HEK293 (cell line): Measurements from ENCODE around the gene CCDC50.

Experiments used
- CTCF ChIP-seq: fragments of 450-650 bp; formaldehyde crosslinking; IDR thresholded peaks from 2 replicates; pipeline ENCODE4 v1.5.1; 2016; ENCODE audit warnings: missing biosample characterization, missing genetic modification characterization
- KLF1 ChIP-seq: fragments of 450-650 bp; formaldehyde crosslinking; IDR thresholded peaks from 2 replicates; pipeline ENCODE4 v1.5.1; 2016; ENCODE audit warnings: missing biosample characterization, missing genetic modification characterization
- MEIS1 ChIP-seq: sonication (generic); formaldehyde crosslinking; IDR thresholded peaks from 2 replicates; pipeline ENCODE4 v1.8.1; 2022; ENCODE audit warnings: missing genetic modification reagents, mild to moderate bottlenecking, borderline replicate concordance
- ZBTB7A ChIP-seq: fragments of 450-650 bp; formaldehyde crosslinking; IDR thresholded peaks from 2 replicates; pipeline ENCODE4 v1.5.1; 2016; ENCODE audit warnings: low read depth, missing biosample characterization, missing genetic modification characterization
- ZNF214 ChIP-seq: fragments of 450-650 bp; formaldehyde crosslinking; IDR thresholded peaks from 2 replicates; pipeline ENCODE4 v1.5.1; 2017; ENCODE audit warnings: missing biosample characterization, mild to moderate bottlenecking, missing genetic modification characterization, borderline replicate concordance
- ZNF280C ChIP-seq: fragments of 450-650 bp; formaldehyde crosslinking; IDR thresholded peaks from 2 replicates; pipeline ENCODE4 v1.5.1; 2016; ENCODE audit warnings: missing biosample characterization, missing genetic modification characterization
- ZNF423 ChIP-seq: fragments of 450-650 bp; formaldehyde crosslinking; IDR thresholded peaks from 2 replicates; pipeline ENCODE4 v1.5.1; 2016; ENCODE audit warnings: missing biosample characterization, missing genetic modification characterization
- ZNF660 ChIP-seq: fragments of 450-650 bp; IDR thresholded peaks from 2 replicates; pipeline ENCODE4 v1.5.1; 2018; ENCODE audit warnings: missing biosample characterization, mild to moderate bottlenecking, missing genetic modification characterization
- TF ChIP-seq, protein P1 (sequence below): fragments of 450-650 bp; formaldehyde crosslinking; IDR thresholded peaks from 2 replicates; pipeline ENCODE4 v1.5.1; 2016; ENCODE audit warnings: missing biosample characterization, missing genetic modification characterization
- TF ChIP-seq, protein P2 (sequence below): fragments of 450-650 bp; formaldehyde crosslinking; IDR thresholded peaks from 2 replicates; pipeline ENCODE4 v1.5.1; 2017; ENCODE audit warnings: missing biosample characterization, mild to moderate bottlenecking, missing genetic modification characterization, moderate library complexity

DNA sequence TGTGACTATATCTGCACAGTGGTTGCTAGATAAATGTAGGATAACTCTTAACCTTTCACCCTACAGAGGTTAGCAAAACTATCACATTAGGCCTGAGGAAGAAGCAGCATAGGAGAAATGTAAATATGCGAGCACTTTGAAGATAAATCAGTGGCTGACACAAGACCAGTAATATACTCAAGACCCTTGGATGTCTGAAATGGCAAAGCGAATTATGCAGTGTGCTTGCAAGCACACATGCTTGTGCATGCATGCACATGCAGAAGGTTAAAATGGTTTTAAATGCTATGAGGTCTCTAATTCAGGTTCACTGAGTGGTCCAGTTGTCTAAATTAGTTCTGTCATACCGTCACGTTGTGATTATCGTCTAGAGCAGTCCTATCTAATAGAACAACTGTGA is 14.7 kb downstream of the CCDC50 start:
- TF ChIP-seq ZNF280C (tag by site-specific recombination): no peak
- no peak for TF ChIP-seq MEIS1 (CRISPR knock-in tag)
- TF ChIP-seq ZBTB7A (tag by site-specific recombination): no peak
- TF ChIP-seq CTCF: no peak
- TF ChIP-seq ZNF214 (tag by site-specific recombination): no peak
- no peak for TF ChIP-seq KLF1 (tag by site-specific recombination)
- no peak for TF ChIP-seq ZNF423
- TF ChIP-seq, protein P1, sequence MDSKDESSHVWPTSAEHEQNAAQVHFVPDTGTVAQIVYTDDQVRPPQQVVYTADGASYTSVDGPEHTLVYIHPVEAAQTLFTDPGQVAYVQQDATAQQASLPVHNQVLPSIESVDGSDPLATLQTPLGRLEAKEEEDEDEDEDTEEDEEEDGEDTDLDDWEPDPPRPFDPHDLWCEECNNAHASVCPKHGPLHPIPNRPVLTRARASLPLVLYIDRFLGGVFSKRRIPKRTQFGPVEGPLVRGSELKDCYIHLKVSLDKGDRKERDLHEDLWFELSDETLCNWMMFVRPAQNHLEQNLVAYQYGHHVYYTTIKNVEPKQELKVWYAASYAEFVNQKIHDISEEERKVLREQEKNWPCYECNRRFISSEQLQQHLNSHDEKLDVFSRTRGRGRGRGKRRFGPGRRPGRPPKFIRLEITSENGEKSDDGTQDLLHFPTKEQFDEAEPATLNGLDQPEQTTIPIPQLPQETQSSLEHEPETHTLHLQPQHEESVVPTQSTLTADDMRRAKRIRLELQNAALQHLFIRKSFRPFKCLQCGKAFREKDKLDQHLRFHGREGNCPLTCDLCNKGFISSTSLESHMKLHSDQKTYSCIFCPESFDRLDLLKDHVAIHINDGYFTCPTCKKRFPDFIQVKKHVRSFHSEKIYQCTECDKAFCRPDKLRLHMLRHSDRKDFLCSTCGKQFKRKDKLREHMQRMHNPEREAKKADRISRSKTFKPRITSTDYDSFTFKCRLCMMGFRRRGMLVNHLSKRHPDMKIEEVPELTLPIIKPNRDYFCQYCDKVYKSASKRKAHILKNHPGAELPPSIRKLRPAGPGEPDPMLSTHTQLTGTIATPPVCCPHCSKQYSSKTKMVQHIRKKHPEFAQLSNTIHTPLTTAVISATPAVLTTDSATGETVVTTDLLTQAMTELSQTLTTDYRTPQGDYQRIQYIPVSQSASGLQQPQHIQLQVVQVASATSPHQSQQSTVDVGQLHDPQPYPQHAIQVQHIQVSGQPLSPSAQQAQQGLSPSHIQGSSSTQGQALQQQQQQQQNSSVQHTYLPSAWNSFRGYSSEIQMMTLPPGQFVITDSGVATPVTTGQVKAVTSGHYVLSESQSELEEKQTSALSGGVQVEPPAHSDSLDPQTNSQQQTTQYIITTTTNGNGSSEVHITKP (tag by site-specific recombination): no peak
- TF ChIP-seq, protein P2, sequence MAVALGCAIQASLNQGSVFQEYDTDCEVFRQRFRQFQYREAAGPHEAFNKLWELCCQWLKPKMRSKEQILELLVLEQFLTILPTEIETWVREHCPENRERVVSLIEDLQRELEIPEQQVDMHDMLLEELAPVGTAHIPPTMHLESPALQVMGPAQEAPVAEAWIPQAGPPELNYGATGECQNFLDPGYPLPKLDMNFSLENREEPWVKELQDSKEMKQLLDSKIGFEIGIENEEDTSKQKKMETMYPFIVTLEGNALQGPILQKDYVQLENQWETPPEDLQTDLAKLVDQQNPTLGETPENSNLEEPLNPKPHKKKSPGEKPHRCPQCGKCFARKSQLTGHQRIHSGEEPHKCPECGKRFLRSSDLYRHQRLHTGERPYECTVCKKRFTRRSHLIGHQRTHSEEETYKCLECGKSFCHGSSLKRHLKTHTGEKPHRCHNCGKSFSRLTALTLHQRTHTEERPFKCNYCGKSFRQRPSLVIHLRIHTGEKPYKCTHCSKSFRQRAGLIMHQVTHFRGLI (tag by site-specific recombination): no peak
- TF ChIP-seq ZNF660: no peak
